Measurements from ENCODE around the gene WNT2. TPM values are rescaled to one million over a fixed set of nuclear protein-coding genes. Genes with fewer than 3 reads are reported as not detected.

WNT2 gene
- not detected in 2 replicates for total RNA-seq

DNA sequence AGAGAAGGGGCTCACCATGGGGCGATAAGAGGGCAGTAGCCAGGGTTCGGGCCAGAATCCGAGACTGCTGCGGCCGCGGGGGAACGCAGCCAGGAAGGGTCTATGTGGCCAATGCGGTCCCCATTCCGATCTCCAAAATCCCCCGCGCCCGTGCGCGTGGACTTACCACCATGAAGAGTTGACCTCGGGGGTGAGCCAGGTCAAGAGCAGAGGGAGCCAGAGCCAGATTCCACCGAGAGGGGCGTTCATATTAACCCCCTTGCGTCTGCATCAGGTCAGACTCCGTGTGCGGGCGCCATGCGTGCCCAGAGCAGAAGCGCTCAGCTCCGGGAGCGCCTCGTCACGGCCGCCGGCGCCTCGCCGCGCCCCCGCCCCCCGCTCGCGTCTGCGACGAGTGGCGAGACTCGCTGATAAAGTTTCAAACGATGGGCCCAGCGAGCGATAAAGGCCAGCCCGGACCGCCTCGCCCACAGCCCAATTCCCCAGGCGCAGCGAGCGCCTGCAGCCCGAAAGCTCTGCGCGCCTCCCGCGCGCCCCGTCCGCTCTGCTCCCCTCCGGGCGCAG lies at the start of gene WNT2:
WNT2 (minus strand) TSS at position 318 of the 564 bp plus-strand sequence; CDS start at position 249, 69 bp downstream.

Other genes with a start within 250 kb of the WNT2 start
- gene ASZ1, start 104.4 kb upstream of the WNT2 start, total RNA-seq, result not detected in 2 replicates
- gene CFTR, start 157.0 kb upstream of the WNT2 start, total RNA-seq, result not detected in 2 replicates

Measured in cardiac ventricle fibroblast (primary cell).